ENCODE results near the gene BBC3. TPM values are rescaled to one million over a fixed set of nuclear protein-coding genes. Genes with fewer than 3 reads are reported as not detected.

BBC3 gene
- total and polyA plus RNA-seq, 2 of the 4 experiments (the other 2 are of a cell fraction): 1.6 to 6.5 TPM

GRCh38 chr19:47195434-47195833, 35.6 kb downstream of the BBC3 start:
- no peak overlapping the region for H3K4me2 ChIP-seq (ENCODE audit: low read depth, low read length)
- WGBS, 2 experiments (ENCODE audit: extremely low coverage in 2 of 2, insufficient read length in 1 of 2): no CpG with 5 or more reads among the region's 1 CpG
- no peak for TF ChIP-seq SMC3 (IDR thresholded peaks at IDR 0.05; ENCODE audit: low read depth, low read length)
- no peak for TF ChIP-seq MAZ (IDR thresholded peaks at IDR 0.05; ENCODE audit: borderline replicate concordance, low read depth, low read length)
- TF ChIP-seq POLR2A (IDR thresholded peaks at IDR 0.05; ENCODE audit: low read depth, low read length): no peak
- TF ChIP-seq CEBPB (IDR thresholded peaks at IDR 0.05; ENCODE audit: low read depth, low read length): no peak
- no peak for TF ChIP-seq RFX5 (IDR thresholded peaks at IDR 0.05; ENCODE audit: low read depth, low read length)
- no peak for TF ChIP-seq CHD1 (IDR thresholded peaks at IDR 0.05; ENCODE audit: low read depth, low read length)
- no peak for TF ChIP-seq MAFK (IDR thresholded peaks at IDR 0.05; ENCODE audit: low read depth, low read length)
- no peak for TF ChIP-seq FOS (IDR thresholded peaks at IDR 0.05; ENCODE audit: low read depth, low read length)
- no peak for TF ChIP-seq RAD21 (IDR thresholded peaks at IDR 0.05; ENCODE audit: low read length)
- TF ChIP-seq USF2 (IDR thresholded peaks at IDR 0.05; ENCODE audit: low read depth, low read length): no peak
- no peak for TF ChIP-seq RCOR1 (IDR thresholded peaks at IDR 0.05; ENCODE audit: insufficient replicate concordance, low read length)
- no peak for TF ChIP-seq MXI1 (IDR thresholded peaks at IDR 0.05; ENCODE audit: borderline replicate concordance, low read depth, low read length)
- no peak for TF ChIP-seq NFE2L2 (IDR thresholded peaks at IDR 0.05; ENCODE audit: low read depth, low read length)
- TF ChIP-seq BHLHE40 (IDR thresholded peaks at IDR 0.05; ENCODE audit: low read depth, low read length): no peak
- TF ChIP-seq ELK1 (IDR thresholded peaks at IDR 0.05; ENCODE audit: borderline replicate concordance, low read depth, low read length): no peak
- no peak for TF ChIP-seq CTCF (conservative IDR thresholded peaks at IDR 0.05; ENCODE audit: low read depth, low read length)
- H3K9me3 ChIP-seq (ENCODE audit: control insufficient read depth, insufficient read depth, low read length): no peaks in the 10 kb centered on the region
- H3K36me3 ChIP-seq (ENCODE audit: control insufficient read depth, insufficient read depth, low read length): peaks cover 20% of the 10 kb centered on the region
- H3K9me1 ChIP-seq (ENCODE audit: insufficient read depth, low read length): peaks cover 15% of the 10 kb centered on the region
- CTCF ChIA-PET: no interaction called here
- no peak overlapping the region for H3K27ac ChIP-seq (ENCODE audit: insufficient read depth, low read length)
- H3K23ac ChIP-seq (ENCODE audit: low read depth, low read length): no peak overlapping the region
- H3K56ac ChIP-seq (ENCODE audit: extremely low read depth, insufficient read depth, low read length): no peak overlapping the region
- no peak overlapping the region for H2BK15ac ChIP-seq (ENCODE audit: low read depth, low read length)
- dilution Hi-C loops (cut with HindIII; ENCODE audit: low sequenced_read_pairs, unreplicated experiment) (no loop called here), intact Hi-C loops (cut with micrococcal nuclease) (no loop called here), in situ Hi-C loops (cut with MboI; ENCODE audit: low sequenced_read_pairs) (no loop called here)
- H4K20me1 ChIP-seq (ENCODE audit: insufficient read depth, low read length): peaks cover 10% of the 10 kb centered on the region
- POLR2A ChIA-PET (ENCODE audit: unreplicated experiment): no interaction called here
- DNase-seq (no peak), ATAC-seq (ENCODE audit: low read depth) (peak; percentile 21; the same call in 1 of the 2 replicates)
- H3K14ac ChIP-seq (replicated peaks; ENCODE audit: low read depth, low read length): no peak overlapping the region
- BruUV-seq (replicated peaks): no TSS peak
- H4K8ac ChIP-seq (ENCODE audit: low read depth in 2 of 2, low read length in 2 of 2): no peak overlapping the region
- no peak overlapping the region for H2BK120ac ChIP-seq (ENCODE audit: low read depth, low read length)
- H2AFZ ChIP-seq (replicated peaks; ENCODE audit: low read length, poor library complexity): no peak overlapping the region
- no peak overlapping the region for H2BK20ac ChIP-seq (ENCODE audit: low read depth, low read length)
- H2BK5ac ChIP-seq (ENCODE audit: low read depth, low read length, poor library complexity, severe bottlenecking): no peak overlapping the region
- H3K9ac ChIP-seq (ENCODE audit: low read depth, low read length): no peak overlapping the region
- no peaks in the 10 kb centered on the region for H3K27me3 ChIP-seq (ENCODE audit: control insufficient read depth, insufficient read depth, low read length)
- 0 out of 2 replicates have a peak overlapping the region, but pooled peaks have one; percentile 68 for H3K4ac ChIP-seq (ENCODE audit: low read depth, low read length)
- no peak overlapping the region for H3K4me3 ChIP-seq (ENCODE audit: insufficient read depth, low read depth, low read length)
- no peak overlapping the region for H2AK9ac ChIP-seq (replicated peaks; ENCODE audit: low read depth, low read length, poor library complexity)
- H4K91ac ChIP-seq (ENCODE audit: insufficient read depth, low read depth, low read length): no peak overlapping the region
- H2AK5ac ChIP-seq (ENCODE audit: low read depth, low read length): no peak overlapping the region
- no peak overlapping the region for H4K5ac ChIP-seq (ENCODE audit: low read depth, low read length)
- H3K4me1 ChIP-seq (ENCODE audit: control insufficient read depth, insufficient read depth, low read length): peaks cover 5% of the 10 kb centered on the region
- H3K79me1 ChIP-seq (ENCODE audit: low read depth in 1 of 2, low read length in 2 of 2): peaks cover 23 to 78% of the 10 kb centered on the region in 2 experiments
- no peak overlapping the region for H3K18ac ChIP-seq (ENCODE audit: low read depth, low read length)
